A673 (cell line): ENCODE results near the gene MILR1. TPM values are rescaled to one million over a fixed set of nuclear protein-coding genes. Genes with fewer than 3 reads are reported as not detected.

Experiments
- BruUV-seq: library from RNA; stranded (reverse); fragments of 400-500 nt; replicated peaks from 2 replicates; lab custom pipeline; 2021; lab: Mats Ljungman, UMichigan
- CTCF ChIA-PET: fragments of 300-600 bp; sonication (Branson Sonifier 250); formaldehyde crosslinking; loops from one replicate; lab custom pipeline; 2022; ENCODE audit warnings: antibody characterized with exemption; lab: Charles Lee
- POLR2A ChIA-PET: fragments of 300-600 bp; sonication (Branson Sonifier 250); formaldehyde crosslinking; loops from one replicate; lab custom pipeline; 2022; ENCODE audit warnings: antibody characterized with exemption; ENCODE audit not compliant: low non-redundant PET; lab: Charles Lee
- DNase-seq: peaks from one replicate; pipeline ENCODE4 v3.0.0-alpha.2; 2015; ENCODE audit warnings: low spot score
- H3K27ac ChIP-seq: fragments of 200-600 bp; sonication (generic); 2 replicates; pipeline ENCODE4 v1.5.1; 2016; ENCODE audit warnings: mixed run types, low read depth, mild to moderate bottlenecking, mixed read lengths, antibody characterized with exemption, low read length; ENCODE audit not compliant: poor library complexity, severe bottlenecking
- H3K27me3 ChIP-seq: fragments of 200-600 bp; sonication (generic); replicated peaks from 2 replicates; pipeline ENCODE4 v1.6.1; 2017; ENCODE audit warnings: mixed run types, low read depth, mild to moderate bottlenecking, mixed read lengths, antibody characterized with exemption, low read length; ENCODE audit not compliant: insufficient read depth, poor library complexity
- H3K36me3 ChIP-seq: fragments of 200-600 bp; sonication (generic); 2 replicates; pipeline ENCODE4 v1.6.1; 2016; ENCODE audit warnings: mixed run types, mild to moderate bottlenecking, mixed read lengths, antibody characterized with exemption, low read length; ENCODE audit not compliant: insufficient read depth, poor library complexity, severe bottlenecking
- H3K4me1 ChIP-seq: fragments of 200-600 bp; sonication (generic); 2 replicates; pipeline ENCODE4 v1.6.1; 2017; ENCODE audit warnings: mixed run types, mild to moderate bottlenecking, mixed read lengths, antibody characterized with exemption, low read length; ENCODE audit not compliant: insufficient read depth, poor library complexity, severe bottlenecking
- H3K4me3 ChIP-seq: fragments of 200-600 bp; sonication (generic); 2 replicates; pipeline ENCODE4 v1.5.1; 2016; ENCODE audit warnings: low read depth, mixed run types, mild to moderate bottlenecking, mixed read lengths, low read length; ENCODE audit not compliant: poor library complexity, severe bottlenecking
- H3K9me3 ChIP-seq: fragments of 200-600 bp; sonication (generic); 2 replicates; pipeline ENCODE4 v1.6.1; 2016; ENCODE audit warnings: mixed run types, low read depth, mild to moderate bottlenecking, mixed read lengths, antibody characterized with exemption, low read length; ENCODE audit not compliant: poor library complexity, severe bottlenecking
- EZH2 ChIP-seq: fragments of 200-600 bp; sonication (generic); IDR thresholded peaks from 2 replicates; pipeline ENCODE4 v1.6.1; 2017; ENCODE audit warnings: borderline replicate concordance, low read depth, mild to moderate bottlenecking, mixed read lengths, antibody characterized with exemption, low read length; ENCODE audit not compliant: poor library complexity, severe bottlenecking
- intact Hi-C: fragments of 100-400 bp; cut with micrococcal nuclease; formaldehyde crosslinking; loops from one replicate; pipeline ENCODE4 v1.10.0; 2022; ENCODE audit not compliant: unreplicated experiment
- total RNA-seq: library from RNA; stranded (reverse); gene quantifications from 2 replicates; pipeline ENCODE4 v1.2.3, GENCODE V29; 2021
- TF ChIP-seq, protein P1 (sequence below): fragments of 300-800, 200-600 bp; sonication (generic); conservative IDR thresholded peaks from 2 replicates; pipeline ENCODE4 v1.5.1; 2017; ENCODE audit warnings: low read depth, mild to moderate bottlenecking, antibody characterized with exemption, low read length, moderate library complexity, mixed read lengths

Gene MILR1
- total RNA-seq, 1 experiment from 2014 or later: not detected

DNA sequence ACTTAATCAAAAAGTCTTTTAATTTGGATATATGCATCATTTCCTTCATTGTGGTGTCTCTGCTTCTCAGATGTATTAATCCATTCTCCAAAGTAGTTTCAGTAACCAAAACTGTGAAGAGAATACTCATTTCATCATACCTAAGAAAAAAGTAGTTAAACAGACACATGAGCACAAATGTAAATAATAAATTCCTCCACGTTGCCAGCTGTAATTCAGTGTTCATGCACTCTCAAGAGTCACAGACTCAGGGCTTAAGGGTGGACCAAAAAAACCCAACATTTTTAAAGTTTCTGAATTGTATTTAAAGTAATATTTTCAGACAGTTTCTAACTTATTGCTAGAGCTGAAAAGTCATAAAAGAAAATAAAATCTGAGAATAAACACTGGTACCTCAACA lies 28.9 kb downstream of the MILR1 start:
- Histone ChIP-seq H3K27ac (no peak overlapping the region), H3K36me3 (peaks cover 5% of the 10 kb centered on the region), H3K9me3 (no peaks in the 10 kb centered on the region), H3K27me3 (no peaks in the 10 kb centered on the region), H3K4me1 (no peaks in the 10 kb centered on the region), H3K4me3 (no peak overlapping the region)
- ChIA-PET POLR2A (no interaction called here), CTCF (no interaction called here)
- intact Hi-C loops: no loop called here
- TF ChIP-seq, protein P1, sequence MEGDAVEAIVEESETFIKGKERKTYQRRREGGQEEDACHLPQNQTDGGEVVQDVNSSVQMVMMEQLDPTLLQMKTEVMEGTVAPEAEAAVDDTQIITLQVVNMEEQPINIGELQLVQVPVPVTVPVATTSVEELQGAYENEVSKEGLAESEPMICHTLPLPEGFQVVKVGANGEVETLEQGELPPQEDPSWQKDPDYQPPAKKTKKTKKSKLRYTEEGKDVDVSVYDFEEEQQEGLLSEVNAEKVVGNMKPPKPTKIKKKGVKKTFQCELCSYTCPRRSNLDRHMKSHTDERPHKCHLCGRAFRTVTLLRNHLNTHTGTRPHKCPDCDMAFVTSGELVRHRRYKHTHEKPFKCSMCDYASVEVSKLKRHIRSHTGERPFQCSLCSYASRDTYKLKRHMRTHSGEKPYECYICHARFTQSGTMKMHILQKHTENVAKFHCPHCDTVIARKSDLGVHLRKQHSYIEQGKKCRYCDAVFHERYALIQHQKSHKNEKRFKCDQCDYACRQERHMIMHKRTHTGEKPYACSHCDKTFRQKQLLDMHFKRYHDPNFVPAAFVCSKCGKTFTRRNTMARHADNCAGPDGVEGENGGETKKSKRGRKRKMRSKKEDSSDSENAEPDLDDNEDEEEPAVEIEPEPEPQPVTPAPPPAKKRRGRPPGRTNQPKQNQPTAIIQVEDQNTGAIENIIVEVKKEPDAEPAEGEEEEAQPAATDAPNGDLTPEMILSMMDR: no peak
- TF ChIP-seq EZH2: no peak
- no TSS peak for BruUV-seq
- no peak for DNase-seq

DNA sequence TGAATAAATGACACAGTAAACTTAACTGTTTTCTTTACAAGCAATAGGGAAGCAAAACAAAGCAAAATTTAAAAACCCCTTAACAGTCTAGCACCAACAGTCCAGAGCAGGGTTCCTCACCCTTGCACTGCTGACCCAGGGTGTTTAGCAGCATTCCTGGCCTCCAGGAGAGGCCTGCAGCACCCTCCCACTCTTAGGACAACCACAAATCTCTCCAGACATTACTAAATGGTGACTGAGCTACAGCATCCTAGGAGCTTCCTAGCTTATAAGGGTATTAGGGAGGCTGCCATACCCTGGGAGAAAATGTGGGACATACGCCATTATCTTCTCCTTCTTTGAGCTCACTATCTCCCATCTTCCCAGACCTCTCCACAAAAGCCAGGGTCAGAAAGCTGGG lies 32.0 kb downstream of the MILR1 start:
- no peak overlapping the region for H3K27ac ChIP-seq
- H3K4me1 ChIP-seq: no peaks in the 10 kb centered on the region
- H3K36me3 ChIP-seq: peaks cover 25% of the 10 kb centered on the region
- TF ChIP-seq, protein P1: no peak
- TF ChIP-seq EZH2: no peak
- BruUV-seq: no TSS peak
- ChIA-PET POLR2A (no interaction called here), CTCF (no interaction called here)
- H3K4me3 ChIP-seq: no peak overlapping the region
- intact Hi-C loops: no loop called here
- H3K9me3 ChIP-seq: no peaks in the 10 kb centered on the region
- DNase-seq: no peak
- no peaks in the 10 kb centered on the region for H3K27me3 ChIP-seq

DNA sequence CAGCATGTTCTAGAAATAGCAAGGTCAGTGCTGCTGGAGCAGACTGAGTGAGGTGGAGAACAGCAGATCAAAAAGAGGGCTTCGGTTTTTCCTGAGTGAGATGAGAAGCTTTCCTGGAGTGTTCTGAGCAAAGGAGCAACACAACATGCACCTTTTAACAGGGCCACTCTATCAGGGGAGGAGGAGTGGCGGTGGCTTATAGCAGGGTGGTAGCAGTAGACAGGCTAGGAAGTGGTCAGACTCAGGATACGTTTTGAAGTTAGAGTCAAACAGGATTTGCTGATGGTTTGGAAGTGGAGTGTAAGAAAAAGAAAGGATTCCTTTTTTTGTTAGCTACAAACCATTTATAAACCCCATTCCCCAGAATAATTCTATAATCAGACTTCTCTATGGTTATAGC lies 35.5 kb downstream of the MILR1 start:
- TF ChIP-seq, protein P1: no peak
- TF ChIP-seq EZH2: no peak
- intact Hi-C loops: no loop called here
- Histone ChIP-seq H3K9me3 (no peaks in the 10 kb centered on the region), H3K4me1 (no peaks in the 10 kb centered on the region), H3K4me3 (no peak overlapping the region), H3K36me3 (peaks cover 48% of the 10 kb centered on the region), H3K27me3 (no peaks in the 10 kb centered on the region), H3K27ac (no peak overlapping the region)
- ChIA-PET POLR2A (interaction anchor here (0.7 kb wide), 1 partner anchor 18 kb away, joined by 3 read pairs; no protein-coding TSS in a partner anchor), CTCF (no interaction called here)
- BruUV-seq: no TSS peak
- DNase-seq: no peak
